Subcutaneous abdominal adipose tissue (tissue), 5 donors: ENCODE data around the gene DSCAML1.

ENCODE experiments used
- H3K27ac ChIP-seq: one replicate; pipeline ENCODE4 v1.7.0; 2013; ENCODE audit warnings: low read depth, mild to moderate bottlenecking, inconsistent platforms, low read length, moderate library complexity
- H3K27me3 ChIP-seq, 5 donors: one replicate each; pipeline ENCODE4 v1.7.0; 2013; ENCODE audit warnings: low read length in 5 of 5, inconsistent platforms in 1 of 5; ENCODE audit not compliant: control insufficient read depth in 5 of 5, insufficient read depth in 4 of 5
- H3K36me3 ChIP-seq, 5 donors: one replicate each; pipeline ENCODE4 v1.7.0; 2013; ENCODE audit warnings: low read length in 5 of 5; ENCODE audit not compliant: control insufficient read depth in 5 of 5, insufficient read depth in 5 of 5
- H3K4me1 ChIP-seq, 5 donors: one replicate each; pipeline ENCODE4 v1.7.0; 2013; ENCODE audit warnings: low read length in 5 of 5, mild to moderate bottlenecking in 3 of 5, moderate library complexity in 1 of 5; ENCODE audit not compliant: control insufficient read depth in 5 of 5, insufficient read depth in 5 of 5
- H3K4me3 ChIP-seq, 5 donors: one replicate each; pipeline ENCODE4 v1.7.0; 2013; ENCODE audit warnings: low read length in 5 of 5, low read depth in 1 of 5
- H3K9ac ChIP-seq, 5 donors: one replicate each; pipeline ENCODE4 v1.7.0; 2013; ENCODE audit warnings: low read length in 5 of 5, mild to moderate bottlenecking in 4 of 5, moderate library complexity in 3 of 5
- H3K9me3 ChIP-seq, 5 donors: one replicate each; pipeline ENCODE4 v1.7.0; 2013; ENCODE audit warnings: low read length in 5 of 5; ENCODE audit not compliant: control insufficient read depth in 5 of 5
- donor health status: healthy.
- donor health status: healthy.
- donor health status: healthy.
- donor health status: healthy.
- donor health status: healthy.

The DSCAML1 gene

GRCh38 chr11:117663821-117664220, 133.2 kb downstream of the DSCAML1 start:
- Histone ChIP-seq H3K27ac (no peak overlapping the region), H3K27me3 (peaks cover 0 to 12% (median 3%) of the 10 kb centered on the region in 5 donors), H3K36me3 (no peaks in the 10 kb centered on the region), H3K4me1 (peaks cover 0 to 14% (median 6%) of the 10 kb centered on the region in 5 donors), H3K9me3 (no peaks in the 10 kb centered on the region), H3K9ac (no peak overlapping the region), H3K4me3 (no peak overlapping the region)

DNA sequence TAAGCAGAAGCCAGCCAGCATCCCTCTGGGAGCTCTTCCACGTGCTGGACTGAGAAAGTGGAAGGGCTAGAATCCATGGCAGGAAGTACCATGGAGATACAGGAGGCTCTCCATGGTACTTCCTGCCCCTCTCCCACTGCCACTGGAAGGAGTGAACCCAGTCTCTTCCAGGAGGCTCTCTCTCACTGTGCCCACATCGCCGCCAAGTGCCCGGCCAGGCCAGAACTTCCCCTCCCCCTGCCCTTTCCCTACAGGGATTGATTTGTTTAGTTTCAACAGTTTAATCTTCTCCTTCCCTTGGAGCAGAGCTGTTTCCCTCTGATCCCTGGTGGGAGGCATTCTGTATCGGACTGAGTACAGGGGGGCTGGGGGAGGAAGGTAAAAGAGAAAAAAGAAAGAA, 133.6 kb downstream of the DSCAML1 start:
- Histone ChIP-seq H3K27ac (no peak overlapping the region), H3K36me3 (no peaks in the 10 kb centered on the region), H3K27me3 (peaks cover 0 to 12% (median 3%) of the 10 kb centered on the region in 5 donors), H3K4me3 (no peak overlapping the region), H3K9me3 (no peaks in the 10 kb centered on the region), H3K9ac (no peak overlapping the region), H3K4me1 (peaks cover 0 to 14% (median 6%) of the 10 kb centered on the region in 5 donors)

- H3K9me3 ChIP-seq, result no peaks in the 10 kb centered on the region
- no peak overlapping the region for H3K27ac ChIP-seq
- no peak overlapping the region for H3K4me3 ChIP-seq
- H3K4me1 ChIP-seq, result peaks cover 0 to 14% (median 6%) of the 10 kb centered on the region in 5 donors
- H3K36me3 ChIP-seq, result no peaks in the 10 kb centered on the region
- peaks cover 0 to 12% (median 3%) of the 10 kb centered on the region in 5 donors for H3K27me3 ChIP-seq
- H3K9ac ChIP-seq, result no peak overlapping the region
Observed at GRCh38 chr11:117662671-117663269, 134.2 kb downstream of the DSCAML1 start.

- Histone ChIP-seq H3K4me1 (peaks cover 0 to 14% (median 6%) of the 10 kb centered on the region in 5 donors), H3K36me3 (no peaks in the 10 kb centered on the region), H3K9ac (no peak overlapping the region), H3K9me3 (no peaks in the 10 kb centered on the region), H3K4me3 (no peak overlapping the region), H3K27me3 (peaks cover 0 to 12% (median 3%) of the 10 kb centered on the region in 5 donors), H3K27ac (no peak overlapping the region)
Observed at GRCh38 chr11:117662255-117662654, 134.8 kb downstream of the DSCAML1 start.

DNA sequence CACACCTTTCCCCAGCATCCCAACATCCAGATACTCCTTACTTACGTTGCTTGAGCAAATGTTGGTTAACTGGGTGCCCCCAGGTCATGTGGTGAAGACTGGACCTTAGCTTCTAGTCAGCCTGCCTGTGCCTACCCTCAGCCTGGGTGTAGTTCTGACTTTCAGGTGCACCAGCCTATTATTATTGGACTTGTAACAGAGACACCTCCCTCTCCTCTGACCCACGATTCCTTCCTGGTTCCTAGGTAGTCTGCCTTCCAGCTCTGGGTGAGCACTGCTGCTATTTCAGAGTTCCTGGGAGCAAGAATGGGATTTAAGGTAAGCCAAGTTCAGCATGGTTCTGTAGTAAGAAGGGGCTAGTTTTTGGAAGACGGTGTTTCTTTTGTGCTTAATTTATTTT, 138.2 kb downstream of the DSCAML1 start:
- no peaks in the 10 kb centered on the region for H3K36me3 ChIP-seq
- peaks cover 0 to 3% (median 0%) of the 10 kb centered on the region in 5 donors for H3K27me3 ChIP-seq
- H3K9me3 ChIP-seq, result no peaks in the 10 kb centered on the region
- peaks cover 0 to 9% (median 4%) of the 10 kb centered on the region in 5 donors for H3K4me1 ChIP-seq
- H3K4me3 ChIP-seq, result no peak overlapping the region
- H3K27ac ChIP-seq, result no peak overlapping the region
- no peak overlapping the region for H3K9ac ChIP-seq

DNA sequence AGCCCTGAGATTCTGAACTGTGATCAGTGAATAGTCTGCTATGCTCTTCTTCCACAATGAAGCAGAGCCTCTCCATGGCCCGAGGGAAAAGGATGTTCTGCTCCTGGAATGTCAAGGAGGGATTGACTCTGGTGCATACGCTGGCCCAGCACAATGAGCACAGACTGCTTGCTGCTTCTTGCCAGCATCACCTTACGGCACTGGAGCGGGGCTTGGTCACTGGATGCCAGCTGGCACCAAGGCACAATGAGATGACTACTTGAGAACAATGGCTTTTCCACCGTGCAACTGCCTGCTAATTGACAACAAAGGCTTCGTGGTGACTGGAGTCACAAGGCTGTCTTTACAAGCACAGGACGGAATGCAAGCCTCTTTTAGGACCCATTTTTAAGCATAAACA, 139.2 kb downstream of the DSCAML1 start:
- Histone ChIP-seq H3K4me1 (no peaks in the 10 kb centered on the region), H3K27ac (no peak overlapping the region), H3K36me3 (no peaks in the 10 kb centered on the region), H3K27me3 (peaks cover 0 to 7% (median 0%) of the 10 kb centered on the region in 5 donors), H3K4me3 (no peak overlapping the region), H3K9me3 (no peaks in the 10 kb centered on the region), H3K9ac (no peak overlapping the region)

DNA sequence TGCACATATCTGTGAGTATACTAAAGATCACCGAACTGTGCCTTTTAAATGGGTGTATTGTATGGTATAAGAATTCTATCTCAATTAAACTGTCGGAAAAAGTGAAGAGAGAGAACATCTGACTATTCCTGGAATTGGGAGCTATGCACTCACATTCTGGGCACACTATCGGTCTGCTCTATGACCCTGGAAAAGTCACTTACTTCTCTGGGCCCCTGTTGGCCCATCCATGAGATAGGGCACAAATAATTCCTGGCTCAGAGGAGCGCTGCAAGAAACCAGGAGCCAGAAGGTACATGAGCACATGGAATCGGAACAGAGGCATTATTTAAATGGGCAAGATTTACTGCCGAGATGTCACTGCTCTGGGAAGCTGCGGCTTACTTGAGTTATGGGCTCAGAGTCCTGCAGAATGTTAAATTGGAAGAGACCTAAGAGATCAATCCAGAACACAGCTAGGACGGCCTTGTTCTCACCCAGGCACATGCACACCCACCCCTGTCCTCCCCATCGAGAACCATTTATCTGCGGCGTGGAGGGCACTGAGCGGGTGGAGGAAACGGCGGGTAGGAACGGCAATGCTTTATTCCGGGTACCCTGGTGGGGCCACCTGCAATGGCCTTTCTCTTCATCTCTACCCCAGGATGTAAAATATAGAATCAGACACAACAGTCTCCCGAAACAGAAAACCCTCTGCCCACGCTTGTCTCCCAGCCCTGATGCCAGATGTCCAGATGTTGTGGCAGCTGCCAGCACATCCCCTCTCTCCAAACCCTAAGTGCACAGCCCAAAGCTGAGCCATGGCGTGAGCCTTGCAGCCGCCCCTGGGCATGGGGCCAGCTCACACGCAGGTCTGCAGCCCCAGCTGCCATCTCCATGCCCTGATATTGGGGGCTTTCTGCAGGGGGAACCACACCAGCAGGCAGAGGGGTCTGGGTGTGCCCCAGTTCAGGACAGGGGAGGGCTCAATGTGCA, 142.4 kb downstream of the DSCAML1 start:
- Histone ChIP-seq H3K36me3 (no peaks in the 10 kb centered on the region), H3K4me3 (no peak overlapping the region), H3K9ac (no peak overlapping the region), H3K9me3 (no peaks in the 10 kb centered on the region), H3K27me3 (peaks cover 0 to 4% (median 0%) of the 10 kb centered on the region in 5 donors), H3K4me1 (no peaks in the 10 kb centered on the region), H3K27ac (no peak overlapping the region)

- no peak overlapping the region for H3K9ac ChIP-seq
- no peaks in the 10 kb centered on the region for H3K4me1 ChIP-seq
- H3K27me3 ChIP-seq, result peaks cover 0 to 4% (median 0%) of the 10 kb centered on the region in 5 donors
- H3K27ac ChIP-seq, result no peak overlapping the region
- no peak overlapping the region for H3K4me3 ChIP-seq
- H3K9me3 ChIP-seq, result no peaks in the 10 kb centered on the region
- H3K36me3 ChIP-seq, result no peaks in the 10 kb centered on the region
Observed at GRCh38 chr11:117652521-117652920, 144.5 kb downstream of the DSCAML1 start.

DNA sequence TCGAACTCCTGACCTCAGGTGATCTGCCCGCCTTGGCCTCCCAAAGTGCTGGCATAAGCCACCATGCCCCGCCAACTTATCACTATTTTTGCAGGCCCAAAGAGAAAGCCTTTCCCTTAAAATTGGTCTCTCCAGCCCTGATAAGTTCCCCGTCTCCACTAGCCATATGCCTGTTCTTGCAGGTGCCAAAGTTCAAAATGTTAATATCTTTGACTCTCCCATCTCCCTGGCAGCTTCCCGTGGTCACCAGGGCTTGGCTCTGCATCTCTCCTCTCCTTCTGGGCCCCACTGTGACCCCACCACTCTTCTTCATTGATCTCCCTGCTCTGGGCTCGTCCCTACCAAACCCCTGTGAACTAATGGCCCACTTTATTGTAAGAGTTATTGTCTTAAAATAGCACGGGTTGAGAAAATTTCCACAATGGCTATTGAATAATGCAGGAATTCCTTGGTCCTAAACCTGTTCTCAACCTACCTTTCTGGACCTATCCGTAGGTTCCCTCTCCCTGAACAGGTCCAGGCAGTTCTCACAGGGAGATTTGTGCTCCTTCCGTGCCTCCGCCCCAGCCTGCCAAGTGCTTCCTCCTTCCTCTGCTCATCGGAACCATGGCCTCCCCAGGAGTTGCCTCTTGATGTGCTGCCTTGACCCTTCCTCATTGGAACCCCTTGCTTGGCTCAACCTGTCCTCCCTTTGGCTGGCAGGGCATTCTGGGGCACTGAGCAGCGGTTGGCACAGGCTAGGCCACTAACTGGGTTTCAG, 147.5 kb downstream of the DSCAML1 start:
- Histone ChIP-seq H3K4me1 (no peaks in the 10 kb centered on the region), H3K9me3 (no peaks in the 10 kb centered on the region), H3K27me3 (peaks cover 3 to 5% (median 5%) of the 10 kb centered on the region in 5 donors), H3K9ac (no peak overlapping the region), H3K27ac (no peak overlapping the region), H3K36me3 (no peaks in the 10 kb centered on the region), H3K4me3 (no peak overlapping the region)
